Activated CD4-positive, CD25-positive, alpha-beta regulatory T cell (primary cell): ENCODE results near the gene MAMDC4.
"Not testable (repeated sequence)": the region's sequence is repeated elsewhere in the genome, so short reads cannot be mapped to it uniquely, and the experiment has no call there.

ENCODE experiments used
- DNase-seq, 4 experiments: peaks; one replicate each; lab custom pipeline; 2025; lab: John Stamatoyannopoulos, UW

MAMDC4 gene

DNA sequence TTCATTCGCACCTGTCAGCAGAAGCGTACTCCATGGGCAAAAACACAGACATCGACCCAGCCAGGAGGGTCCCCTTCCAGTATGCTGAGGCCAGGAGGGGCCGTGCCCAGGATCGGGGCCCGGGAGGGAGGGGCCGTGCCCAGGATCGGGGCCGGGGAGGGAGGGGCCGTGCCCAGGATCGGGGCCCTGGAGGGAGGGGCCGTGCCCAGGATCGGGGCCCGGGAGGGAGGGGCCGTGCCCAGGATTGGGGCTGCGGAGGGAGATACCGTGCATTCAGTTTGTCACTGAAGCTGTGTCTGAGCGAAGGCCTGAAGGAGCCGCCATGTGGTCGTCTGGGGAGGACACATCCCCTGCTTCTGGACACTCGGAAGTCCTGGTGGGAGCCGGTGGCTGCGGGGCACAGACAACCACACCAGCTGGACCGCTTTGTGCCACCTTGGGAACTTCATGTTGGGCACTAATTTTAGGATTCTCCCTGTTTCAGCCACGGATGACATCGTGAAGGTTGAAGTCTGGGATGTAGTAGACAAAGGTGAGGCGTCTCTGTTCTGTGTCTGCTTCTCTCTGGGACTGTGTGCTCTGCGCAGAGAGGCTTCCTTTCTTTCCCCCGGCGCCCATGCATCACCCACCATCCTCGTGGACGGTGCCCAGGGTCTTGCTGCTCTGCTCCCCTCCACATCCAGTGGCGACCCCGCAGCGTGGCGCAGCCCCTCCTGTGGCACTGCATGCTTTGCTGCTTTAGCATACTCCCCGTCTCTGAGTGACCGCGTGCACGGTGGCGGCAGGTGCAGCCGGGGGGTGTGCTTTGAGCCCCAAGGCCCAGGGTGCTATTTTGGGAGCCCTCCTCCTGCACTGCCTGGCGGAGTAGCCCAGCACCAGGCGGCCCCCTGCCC is 26.6 kb upstream of the MAMDC4 start:
- no peak for DNase-seq

DNA sequence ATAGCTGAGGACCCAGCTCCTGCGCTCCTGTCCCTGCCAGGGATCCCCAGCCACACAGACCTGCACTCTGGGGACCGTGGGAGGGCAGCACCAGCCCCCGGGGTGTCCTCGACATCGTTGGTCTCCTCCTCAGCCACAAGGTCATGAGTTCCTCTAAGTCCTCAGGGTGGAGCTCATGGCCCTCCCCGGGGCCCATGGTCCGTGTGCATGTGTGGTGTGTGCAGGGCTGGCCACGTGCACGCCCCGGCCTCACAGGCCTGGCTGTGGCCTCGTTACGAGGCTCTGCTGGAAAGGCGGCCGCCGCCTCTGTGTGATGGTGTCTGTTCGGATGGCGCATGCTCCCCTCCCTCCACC is 26.0 kb upstream of the MAMDC4 start:
- DNase-seq = no peak

DNA sequence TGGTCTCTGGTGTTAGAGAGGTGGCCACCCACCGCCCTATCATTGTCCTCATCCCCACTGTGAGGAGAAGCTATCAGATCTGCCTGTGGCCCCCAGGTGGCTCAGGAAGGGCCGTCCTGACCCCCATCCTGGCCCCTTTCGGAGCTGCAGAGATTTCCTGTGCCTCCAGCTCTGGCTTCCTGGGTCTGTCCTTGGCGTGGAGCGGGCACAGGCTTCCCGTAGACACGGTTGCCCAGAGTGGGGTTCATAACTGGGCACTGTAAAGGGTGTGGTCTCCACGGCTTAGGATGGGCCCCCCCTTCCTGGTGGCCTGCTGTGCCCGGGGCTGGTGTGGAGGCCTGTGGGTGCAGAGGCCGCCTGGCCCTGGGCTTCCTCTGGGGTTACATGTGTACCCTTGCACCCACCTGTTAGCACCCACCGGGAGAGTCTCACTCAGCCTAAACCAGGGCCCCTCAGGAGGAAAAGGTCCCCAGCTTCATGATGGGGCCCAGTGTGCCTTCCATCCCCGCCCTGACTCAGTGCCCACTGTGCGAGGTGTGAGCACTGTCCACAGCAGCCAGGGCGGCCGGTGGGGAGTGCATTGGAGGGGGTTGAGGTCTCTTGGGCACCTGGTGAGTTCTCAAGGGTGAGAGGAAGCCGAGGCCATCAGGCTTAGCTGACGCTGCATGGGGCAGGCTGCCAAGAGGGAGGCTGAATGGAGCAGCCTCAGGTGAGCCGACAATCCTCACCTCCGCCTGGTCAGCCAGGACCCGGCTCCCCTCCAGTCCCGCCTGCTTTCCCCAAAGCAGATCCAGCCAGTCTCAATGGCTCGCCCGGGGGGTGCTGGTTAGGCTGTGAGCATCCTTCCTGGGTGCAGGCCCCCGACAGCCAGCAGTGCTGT is 25.2 kb upstream of the MAMDC4 start:
- DNase-seq = no peak

DNA sequence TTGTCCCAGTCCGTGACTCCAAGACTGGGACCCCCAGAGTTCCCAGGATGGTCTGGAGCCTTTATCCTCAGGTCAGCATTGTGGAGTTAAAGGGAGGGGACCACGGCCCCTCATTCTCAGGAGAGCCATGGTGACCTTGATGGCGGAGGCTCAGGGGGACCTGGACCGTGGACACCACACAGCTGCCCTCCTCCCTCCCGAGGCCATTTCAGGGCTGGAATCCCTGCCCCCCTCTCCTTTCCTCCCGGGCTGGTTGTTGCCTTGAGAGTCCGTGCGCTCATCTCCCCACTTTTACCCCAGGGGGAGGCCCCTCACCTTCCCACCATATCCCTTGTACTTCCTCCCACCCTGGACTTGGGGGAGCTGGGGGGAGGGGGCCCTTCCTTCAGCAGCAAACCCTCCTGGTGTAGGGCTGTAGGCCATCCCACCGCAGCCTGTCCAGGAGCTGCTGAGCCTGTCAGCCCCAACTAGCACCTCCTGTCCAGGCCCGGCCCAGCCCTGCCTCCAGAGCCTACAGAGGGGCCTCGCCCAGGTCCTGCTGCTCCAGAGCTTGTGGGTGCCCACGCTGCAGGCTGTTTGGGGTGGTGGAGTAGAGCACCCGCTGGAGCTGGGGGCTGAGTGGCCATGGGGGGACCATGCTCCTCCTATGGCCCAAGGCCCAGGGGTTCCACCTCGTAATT is 24.2 kb upstream of the MAMDC4 start:
- DNase-seq = no peak

DNA sequence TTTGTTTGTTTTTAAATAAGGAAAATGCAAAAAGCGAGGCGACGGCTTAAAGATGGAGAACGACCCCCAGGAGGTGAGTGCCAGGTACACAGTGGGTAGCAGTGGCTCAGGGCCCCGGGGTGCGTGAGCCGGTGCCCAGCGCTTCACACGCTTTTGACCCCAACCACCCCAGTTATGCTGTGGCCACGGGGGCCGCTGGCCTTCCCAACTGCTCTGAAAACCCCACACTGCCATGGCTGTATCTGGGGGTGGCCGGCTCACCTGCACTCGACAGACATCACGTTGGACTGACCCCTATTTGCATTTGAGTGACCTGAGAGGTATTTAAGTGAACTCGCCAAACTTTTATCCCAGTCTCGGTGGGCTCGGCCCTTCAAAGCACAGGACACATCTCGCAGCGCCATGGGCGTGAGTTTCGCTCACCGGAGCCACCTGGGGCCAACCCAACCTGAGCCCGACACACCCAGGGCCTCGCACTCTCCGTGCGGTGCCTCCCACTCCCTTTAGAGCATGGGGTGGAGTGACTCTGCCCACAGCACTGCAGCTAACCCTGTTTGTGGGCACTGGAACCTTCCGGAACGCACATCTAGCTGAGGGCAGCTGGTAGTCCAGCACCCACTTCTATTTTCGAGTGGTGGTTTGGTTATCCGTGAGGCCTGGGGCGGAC is 23.5 kb upstream of the MAMDC4 start:
- no peak for DNase-seq

DNA sequence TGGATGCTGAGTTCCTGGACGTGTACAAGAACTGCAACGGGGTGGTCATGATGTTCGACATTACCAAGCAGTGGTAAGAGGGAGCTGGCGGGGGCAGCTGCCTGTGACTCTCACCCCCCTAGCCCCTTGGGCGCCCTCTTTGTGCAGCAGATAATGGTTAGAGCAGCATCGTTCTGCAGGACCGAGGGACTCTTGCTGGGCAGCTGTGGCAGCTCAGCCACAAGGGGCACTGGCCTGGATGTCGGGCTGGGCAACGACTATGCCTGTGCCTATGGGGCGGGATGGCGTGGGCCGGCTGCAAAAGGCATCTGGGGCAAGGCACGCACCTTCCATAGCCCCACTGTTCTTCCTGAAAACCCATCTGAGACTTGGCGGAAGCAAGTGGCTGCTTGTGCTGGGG is 22.7 kb upstream of the MAMDC4 start:
- no peak for DNase-seq

DNA sequence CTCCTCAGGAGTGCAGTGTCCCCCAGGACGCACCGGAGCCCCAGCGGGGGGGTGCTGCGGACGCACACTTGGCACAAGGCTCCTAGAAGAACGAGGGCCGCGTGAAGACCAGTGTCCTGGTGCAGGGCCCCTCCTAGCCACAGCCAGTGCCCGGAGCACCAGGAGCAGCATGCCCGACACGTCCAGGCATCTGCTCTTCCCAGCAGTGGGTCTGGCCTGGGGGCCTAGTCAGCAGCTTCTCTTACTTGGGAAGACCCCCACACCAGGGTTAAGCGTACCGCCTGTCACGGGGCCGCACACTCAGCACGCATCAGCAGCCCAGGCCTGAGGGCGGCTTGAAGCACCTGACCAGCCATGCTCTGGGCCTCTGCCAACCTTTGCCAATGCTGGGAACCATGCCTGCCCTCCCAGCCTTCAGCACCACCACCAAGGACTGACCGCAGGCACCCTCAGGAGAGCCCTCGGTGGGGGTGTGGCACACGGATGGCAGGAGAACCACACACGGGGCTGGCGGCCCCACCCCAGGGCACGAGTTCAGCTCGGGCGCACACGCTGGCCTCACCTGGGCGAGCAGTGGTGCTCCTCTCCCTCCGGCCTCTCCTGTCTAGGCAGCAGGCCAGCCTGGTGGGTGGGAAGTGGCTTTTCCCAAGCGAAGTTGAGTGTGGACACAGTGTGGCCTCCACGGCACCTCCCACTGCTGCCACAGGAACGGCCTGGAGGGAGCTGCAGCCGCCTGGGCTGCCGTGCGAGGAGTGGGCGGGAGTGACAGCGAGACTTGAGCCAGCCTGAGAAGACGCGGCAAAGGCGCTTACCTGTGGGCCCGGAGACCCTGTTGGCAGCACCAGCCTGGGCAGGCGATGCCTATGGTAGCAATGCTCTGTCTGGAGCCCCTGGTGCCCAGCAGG is 21.9 kb upstream of the MAMDC4 start:
- DNase-seq = no peak

DNA sequence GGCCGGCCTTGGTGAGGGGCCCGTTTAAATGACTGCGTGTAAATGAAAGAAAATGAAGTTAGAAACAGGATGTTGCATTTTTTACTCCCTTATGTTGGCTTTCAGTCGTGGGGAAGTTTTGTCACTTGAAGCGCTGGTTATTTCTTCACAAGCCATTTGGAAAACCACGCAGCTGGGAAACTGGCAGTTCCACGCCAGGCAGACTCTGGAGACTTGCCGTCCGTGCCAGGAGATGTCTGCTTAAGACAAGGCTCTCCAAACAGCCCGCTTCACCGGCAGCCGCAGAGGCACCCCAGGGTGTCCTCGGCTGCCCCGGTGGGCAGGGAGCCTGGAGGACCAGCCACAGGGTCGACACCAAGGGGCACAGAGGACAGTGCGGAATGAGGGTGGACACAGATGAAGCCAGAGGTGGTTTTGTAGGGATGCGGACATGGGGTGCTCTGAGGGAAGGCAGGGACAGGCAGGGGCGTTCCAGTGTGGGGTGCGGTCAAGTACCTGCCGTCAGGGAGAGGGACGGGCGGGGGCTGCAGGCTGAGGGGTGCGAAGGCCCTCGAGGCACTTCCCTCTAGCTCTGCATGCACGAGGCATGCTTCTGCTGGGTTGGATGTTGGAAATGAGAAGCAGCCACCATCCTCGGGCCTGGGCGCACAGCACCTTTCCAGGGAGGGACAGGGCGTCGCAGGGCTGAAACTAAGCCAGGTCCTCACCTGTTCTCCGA is 21.0 kb upstream of the MAMDC4 start:
- DNase-seq = no peak

DNA sequence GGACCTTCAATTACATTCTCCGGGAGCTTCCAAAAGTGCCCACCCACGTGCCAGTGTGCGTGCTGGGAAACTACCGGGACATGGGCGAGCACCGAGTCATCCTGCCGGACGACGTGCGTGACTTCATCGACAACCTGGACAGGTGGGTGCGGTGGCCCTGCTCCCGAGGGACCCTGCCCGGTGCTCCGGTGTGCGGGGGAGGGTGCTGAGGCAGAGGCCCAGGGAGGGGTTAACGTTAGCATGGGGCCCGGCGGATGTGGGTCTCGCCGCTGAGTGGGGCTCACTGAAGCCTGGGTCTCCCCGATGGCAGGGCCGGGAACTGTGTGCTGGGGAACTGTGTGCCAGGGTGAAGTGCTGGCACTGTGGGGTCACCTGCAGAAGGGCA is 20.4 kb upstream of the MAMDC4 start:
- no peak for DNase-seq

DNA sequence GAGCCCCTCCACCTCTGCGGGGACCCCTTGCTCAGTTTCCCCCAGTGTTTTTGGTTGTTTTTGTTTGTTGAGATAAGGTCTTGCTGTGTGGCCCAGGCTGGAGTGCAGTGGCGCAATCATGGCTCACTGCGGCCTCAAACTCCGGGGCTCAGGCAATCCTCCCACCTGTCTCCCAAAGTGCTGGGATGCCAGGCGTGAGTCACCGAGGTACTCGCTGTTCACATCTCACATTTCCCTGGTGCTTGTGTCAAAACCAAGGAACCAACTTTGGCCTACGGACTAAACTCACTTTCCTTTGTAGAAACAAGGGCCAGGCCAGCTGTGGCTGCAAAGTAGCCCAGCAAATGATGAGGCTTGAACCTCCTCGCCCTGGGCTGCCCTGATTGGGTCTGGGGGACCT is 19.6 kb upstream of the MAMDC4 start:
- no peak for DNase-seq

DNA sequence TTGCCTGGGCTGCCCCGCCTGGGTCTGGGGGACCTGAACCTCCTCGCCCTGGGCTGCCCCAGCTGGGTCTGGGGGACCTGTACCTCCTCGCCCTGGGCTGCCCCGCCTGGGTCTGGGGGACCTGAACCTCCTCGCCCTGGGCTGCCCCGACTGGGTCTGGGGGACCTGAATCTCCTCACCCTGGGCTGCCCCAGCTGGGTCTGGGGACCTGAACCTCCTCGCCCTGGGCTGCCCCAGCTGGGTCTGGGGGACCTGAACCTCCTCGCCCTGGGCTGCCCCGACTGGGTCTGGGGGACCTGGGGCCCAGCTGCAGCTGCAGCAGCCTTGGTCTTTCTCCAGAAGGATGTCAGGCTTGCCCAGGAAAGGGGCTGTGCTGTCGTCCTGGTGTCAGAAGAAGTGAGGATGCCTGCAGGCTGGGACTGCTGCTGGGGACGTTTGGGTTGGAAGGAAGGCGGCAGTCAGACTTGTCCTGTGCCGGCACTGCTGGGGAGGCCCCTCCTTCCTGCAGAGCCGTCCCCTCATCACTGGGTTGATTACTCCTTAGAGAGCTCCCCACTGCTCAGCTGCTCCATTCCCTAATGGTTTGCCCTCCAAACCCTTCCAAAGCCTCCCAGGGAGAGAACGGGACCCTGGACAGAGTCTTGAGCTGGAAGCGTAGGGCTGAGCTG is 18.6 kb upstream of the MAMDC4 start:
- DNase-seq = not testable (repeated sequence)

DNA sequence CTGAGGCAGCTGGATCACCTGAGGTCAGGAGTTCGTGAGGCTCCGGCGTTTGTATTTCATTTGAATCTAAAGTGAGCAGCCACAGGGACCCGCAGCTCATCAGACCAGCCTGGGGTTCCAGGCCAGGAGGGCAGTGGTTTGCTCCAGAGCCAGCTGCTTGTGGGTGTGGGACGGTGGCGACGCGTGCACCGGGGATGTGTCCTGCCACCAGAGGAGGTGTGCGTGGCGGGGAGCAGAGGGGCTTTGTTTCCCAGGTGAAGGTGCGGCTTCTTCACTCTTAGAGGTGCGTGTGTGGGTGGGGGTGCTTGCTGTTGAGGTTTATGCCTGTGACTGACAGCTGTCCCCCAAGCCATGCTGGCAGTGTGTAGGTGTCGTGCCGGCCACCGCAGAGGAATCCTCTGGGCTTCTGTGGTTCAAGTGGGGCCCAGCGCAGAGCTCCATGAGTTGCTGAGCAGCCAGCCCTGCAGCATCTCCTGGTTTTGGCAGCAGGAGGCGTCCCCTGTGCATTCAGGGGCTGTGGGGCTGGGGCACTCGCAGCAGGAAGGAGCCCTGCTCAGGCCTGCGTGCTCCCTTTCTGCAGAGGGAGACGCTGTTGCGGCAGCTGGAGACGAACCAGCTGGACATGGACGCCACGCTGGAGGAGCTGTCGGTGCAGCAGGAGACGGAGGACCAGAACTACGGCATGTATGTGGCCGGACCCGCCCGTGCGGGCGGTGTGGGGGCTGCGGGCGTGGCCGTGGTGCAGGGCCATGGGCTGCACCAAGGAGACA is 16.8 kb upstream of the MAMDC4 start:
- DNase-seq = no peak

DNA sequence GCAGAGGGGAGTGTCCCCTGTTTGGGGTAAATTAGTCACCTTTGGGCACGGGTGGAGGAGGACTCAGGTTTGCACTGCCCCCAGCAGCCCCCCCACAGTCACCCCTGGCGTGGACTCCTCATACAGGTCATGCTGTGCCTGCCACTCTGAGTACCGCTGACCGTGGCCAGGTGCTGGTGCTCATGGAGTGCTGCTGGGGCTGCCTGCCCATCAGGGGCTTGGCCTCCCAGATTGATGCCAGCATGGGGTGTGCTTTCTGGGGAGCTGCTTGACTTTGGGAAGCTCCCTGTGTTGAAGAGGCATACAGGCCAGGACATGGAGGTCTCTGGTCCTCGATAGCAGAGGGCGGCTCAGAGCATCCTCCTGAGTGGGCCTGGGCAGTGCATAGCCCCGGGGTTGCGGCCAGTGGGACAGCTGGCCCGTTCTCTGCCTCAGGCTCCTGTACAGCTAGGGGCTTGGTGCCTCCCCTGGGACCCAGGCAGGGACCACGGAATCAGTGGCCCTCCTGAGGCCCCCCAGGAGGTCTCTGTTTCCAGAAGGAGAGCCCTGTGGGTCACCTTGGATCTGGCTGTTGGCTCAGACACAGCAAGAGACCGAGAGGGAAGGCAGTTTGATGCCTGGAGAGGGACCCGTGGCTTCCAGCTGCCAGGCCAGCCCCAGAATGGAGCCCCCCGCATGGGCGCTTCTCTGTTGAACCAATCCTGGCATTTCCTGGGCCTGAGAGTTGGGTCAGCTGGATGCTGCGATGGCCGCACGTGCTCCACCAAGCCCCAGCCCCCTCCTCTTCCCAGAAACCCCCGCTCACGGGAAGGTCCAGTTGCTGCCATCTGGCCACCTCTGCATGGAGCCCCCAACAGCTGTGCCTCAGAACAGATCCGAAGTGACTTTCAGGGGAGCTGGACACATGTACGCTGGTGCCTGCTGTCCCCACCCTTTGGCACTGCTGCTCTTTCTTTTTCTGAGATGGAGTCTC is 15.9 kb upstream of the MAMDC4 start:
- no peak for DNase-seq

DNA sequence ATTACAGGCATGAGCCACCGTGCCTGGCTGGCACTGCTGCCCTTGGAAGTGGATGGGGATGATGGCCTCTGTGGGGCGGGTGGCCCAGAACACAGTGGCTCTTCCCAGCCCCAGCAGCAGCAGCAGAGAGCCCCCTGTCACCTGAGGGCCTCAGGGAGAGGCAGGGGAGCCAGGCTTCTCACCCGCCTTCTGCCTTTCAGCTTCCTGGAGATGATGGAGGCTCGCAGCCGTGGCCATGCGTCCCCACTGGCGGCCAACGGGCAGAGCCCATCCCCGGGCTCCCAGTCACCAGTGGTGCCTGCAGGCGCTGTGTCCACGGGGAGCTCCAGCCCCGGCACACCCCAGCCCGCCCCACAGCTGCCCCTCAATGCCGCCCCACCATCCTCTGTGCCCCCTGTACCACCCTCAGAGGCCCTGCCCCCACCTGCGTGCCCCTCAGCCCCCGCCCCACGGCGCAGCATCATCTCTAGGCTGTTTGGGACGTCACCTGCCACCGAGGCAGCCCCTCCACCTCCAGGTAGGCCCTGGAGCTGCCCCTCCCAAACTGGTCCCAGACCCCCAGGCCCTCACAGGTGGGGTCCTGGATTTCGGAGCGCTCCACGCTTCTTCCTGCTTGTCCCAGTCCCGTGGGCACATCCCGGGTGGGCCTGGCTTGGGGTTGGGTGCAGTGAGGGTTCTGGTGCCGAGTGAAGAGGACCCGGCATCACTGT is 14.8 kb upstream of the MAMDC4 start:
- no peak for DNase-seq

DNA sequence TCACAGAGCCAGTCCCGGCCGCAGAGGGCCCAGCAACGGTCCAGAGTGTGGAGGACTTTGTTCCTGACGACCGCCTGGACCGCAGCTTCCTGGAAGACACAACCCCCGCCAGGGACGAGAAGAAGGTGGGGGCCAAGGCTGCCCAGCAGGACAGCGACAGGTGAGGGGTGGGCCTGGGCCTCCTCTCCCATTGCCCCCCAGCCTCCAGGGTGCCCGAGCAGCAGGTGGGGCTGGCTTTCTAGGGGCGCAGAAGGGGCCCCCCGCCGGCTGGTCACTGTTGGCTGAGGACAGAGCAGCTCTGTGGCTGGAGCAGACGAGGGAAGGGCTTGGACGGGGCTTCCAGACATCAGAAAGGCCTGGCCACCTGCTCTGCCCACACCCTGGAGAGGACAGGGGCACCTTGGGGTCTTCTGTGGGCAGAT is 14.3 kb upstream of the MAMDC4 start:
- DNase-seq = not testable (repeated sequence)

DNA sequence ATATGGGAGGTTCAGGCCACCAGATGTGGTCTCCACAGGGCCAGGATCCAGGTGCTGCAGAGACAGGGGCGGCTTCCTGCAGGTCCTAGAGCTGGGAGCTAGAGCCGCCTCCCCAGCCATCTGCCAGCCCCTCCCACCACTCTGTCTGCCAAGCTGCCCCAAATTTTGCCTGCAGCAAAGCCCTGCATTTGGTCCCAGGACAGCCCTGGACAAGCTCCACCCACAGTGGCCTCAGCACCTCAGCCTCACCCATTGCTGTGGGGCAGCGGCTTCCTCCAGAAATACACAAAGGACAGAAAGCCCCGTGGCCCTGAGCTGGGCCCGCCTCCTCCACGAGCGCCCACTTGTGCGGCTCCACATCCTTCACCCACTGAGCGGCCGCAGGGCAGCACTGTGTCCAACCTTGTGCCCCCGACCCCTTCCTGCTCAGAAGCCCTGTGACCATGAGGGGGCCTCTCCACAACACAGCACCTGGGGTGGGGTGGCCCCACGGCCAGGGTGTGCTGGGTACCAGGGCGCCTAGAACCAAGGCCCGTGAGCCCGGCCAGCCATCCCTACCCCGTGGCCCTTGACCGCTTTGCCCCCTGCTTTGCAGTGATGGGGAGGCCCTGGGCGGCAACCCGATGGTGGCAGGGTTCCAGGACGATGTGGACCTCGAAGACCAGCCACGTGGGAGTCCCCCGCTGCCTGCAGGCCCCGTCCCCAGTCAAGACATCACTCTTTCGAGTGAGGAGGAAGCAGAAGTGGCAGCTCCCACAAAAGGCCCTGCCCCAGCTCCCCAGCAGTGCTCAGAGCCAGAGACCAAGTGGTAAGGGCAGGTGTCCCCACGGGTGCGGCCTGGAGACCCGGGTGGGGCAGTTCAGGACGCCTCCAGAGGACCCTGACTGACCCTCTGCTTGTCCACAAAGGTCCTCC is 13.6 kb upstream of the MAMDC4 start:
- no peak for DNase-seq
